ENCODE measurements around the gene TET1.

The TET1 gene

DNA sequence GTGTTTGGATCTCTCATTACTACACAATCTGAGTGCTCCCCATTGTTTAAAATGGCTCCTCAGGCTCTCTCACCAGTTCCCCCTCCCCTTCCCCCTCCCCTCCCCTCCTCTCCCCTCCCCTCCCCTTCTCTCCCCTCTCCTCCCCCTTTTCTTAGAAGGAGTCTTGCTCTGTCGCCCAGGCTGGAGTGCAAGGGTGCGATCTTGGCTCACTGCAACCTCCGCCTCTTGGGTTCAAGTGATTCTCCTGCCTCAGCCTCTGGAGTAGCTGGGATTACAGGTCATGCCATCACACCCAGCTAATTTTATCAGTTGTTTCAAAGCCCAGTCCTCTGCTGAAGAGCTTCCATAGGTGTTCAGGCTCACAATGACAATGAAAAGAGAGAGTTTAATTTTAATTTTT lies 157.3 kb downstream of the TET1 start:
- TF ChIP-seq GATA2 (IDR thresholded peaks at IDR 0.05; ENCODE audit: low read depth, low read length) (no peak), GATA3 (IDR thresholded peaks at IDR 0.05; ENCODE audit: low read depth, low read length) (no peak)

GRCh38 chr10:68720793-68721672 lies 160.9 kb downstream of the TET1 start, which contains the start of gene CCAR1:
TSS of gene CCAR1 (plus strand) at chr10:68721239. CDS start at chr10:68722505, 1,266 bp downstream.
- TF ChIP-seq GATA2 (IDR thresholded peaks at IDR 0.05; ENCODE audit: low read depth, low read length) (no peak), GATA3 (IDR thresholded peaks at IDR 0.05; ENCODE audit: low read depth, low read length) (no peak)

DNA sequence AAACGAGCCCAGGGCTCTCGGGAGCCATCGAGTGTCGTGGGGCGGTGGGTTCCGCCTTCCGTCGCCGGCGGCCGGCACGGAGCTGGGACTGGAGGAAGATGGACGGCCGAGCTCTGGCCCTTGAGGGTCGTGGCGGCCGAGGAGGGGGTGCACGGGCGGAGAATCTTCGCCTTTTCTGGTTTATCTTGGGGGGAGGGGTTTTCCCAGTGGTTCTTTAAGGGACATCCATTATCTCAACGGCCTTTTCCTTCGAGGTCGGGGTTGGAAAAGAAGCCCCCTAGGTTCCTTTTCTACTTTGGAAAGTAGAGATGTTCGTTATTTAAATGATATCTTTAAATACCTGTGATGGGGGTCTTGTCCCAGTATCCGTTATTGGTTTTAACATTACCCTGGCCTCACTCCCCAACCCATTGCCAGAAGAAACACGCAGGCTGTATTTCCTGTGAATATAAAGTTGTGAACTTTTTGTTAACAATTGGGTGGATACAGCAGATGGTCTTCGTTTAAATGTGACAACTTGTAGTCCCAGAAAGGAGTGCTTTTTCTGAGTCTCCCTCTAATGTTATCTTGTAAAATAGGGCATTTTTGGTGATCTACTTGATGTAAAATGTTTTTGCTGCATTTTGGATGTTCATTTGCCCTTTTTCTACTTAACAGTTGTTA lies 161.7 kb downstream of the TET1 start:
- TF ChIP-seq GATA3 (IDR thresholded peaks at IDR 0.05; ENCODE audit: low read depth, low read length) = no peak
- no peak for TF ChIP-seq GATA2 (IDR thresholded peaks at IDR 0.05; ENCODE audit: low read depth, low read length)

GRCh38 chr10:68725016-68725415 lies 164.9 kb downstream of the TET1 start:
- TF ChIP-seq GATA3 (IDR thresholded peaks at IDR 0.05; ENCODE audit: low read depth, low read length) (no peak), GATA2 (IDR thresholded peaks at IDR 0.05; ENCODE audit: low read depth, low read length) (no peak)

- no peak for TF ChIP-seq GATA3 (IDR thresholded peaks at IDR 0.05; ENCODE audit: low read depth, low read length)
- no peak for TF ChIP-seq GATA2 (IDR thresholded peaks at IDR 0.05; ENCODE audit: low read depth, low read length)
Measured at GRCh38 chr10:68727146-68727545, 167.0 kb downstream of the TET1 start.

- TF ChIP-seq GATA2 (IDR thresholded peaks at IDR 0.05; ENCODE audit: low read depth, low read length) (no peak), GATA3 (IDR thresholded peaks at IDR 0.05; ENCODE audit: low read depth, low read length) (no peak)
Measured at GRCh38 chr10:68732651-68733050, 172.5 kb downstream of the TET1 start.

DNA sequence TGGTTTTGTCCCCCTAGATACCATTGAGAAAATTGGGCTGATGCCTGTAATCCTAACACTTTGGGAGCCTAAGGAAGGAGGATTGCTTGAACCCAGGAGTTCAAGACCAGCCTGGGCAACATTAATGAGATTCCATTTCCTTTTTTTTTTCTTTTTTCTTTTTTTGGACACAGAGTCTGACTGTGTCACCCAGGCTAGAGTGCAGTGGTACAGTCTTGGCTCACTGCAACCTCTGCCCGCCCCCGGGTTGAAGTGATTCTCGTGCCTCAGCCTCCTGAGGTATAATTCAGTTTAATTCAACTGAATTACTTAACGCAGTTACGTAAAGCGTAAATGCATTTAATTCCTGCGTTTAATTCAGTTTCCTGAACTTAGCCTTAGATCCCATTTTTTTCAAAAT lies 174.2 kb downstream of the TET1 start:
- no peak for TF ChIP-seq GATA2 (IDR thresholded peaks at IDR 0.05; ENCODE audit: low read depth, low read length)
- TF ChIP-seq GATA3 (IDR thresholded peaks at IDR 0.05; ENCODE audit: low read depth, low read length) = no peak

- TF ChIP-seq GATA3 (IDR thresholded peaks at IDR 0.05; ENCODE audit: low read depth, low read length) (no peak), GATA2 (IDR thresholded peaks at IDR 0.05; ENCODE audit: low read depth, low read length) (no peak)
Measured at GRCh38 chr10:68735119-68735518, 175.0 kb downstream of the TET1 start.

- TF ChIP-seq GATA3 (IDR thresholded peaks at IDR 0.05; ENCODE audit: low read depth, low read length) = no peak
- no peak for TF ChIP-seq GATA2 (IDR thresholded peaks at IDR 0.05; ENCODE audit: low read depth, low read length)
Measured at GRCh38 chr10:68742397-68742796, 182.3 kb downstream of the TET1 start.
